Naive thymus-derived CD4-positive, alpha-beta T cell (primary cell): ENCODE measurements around the gene ATP9A. TPM values are rescaled to one million over a fixed set of nuclear protein-coding genes. Genes with fewer than 3 reads are reported as not detected.

Experiments
- ATAC-seq: fragments of 150-1000 bp; cut with Tn5 transposase; 2 replicates; pipeline ENCODE4 v1.10.0; 2021; ENCODE audit warnings: mild to moderate bottlenecking, moderate library complexity
- CTCF ChIA-PET: fragments of 350-600 bp; sonication (Branson Sonifier 250); formaldehyde crosslinking; loops from one replicate; lab custom pipeline; 2021; ENCODE audit warnings: antibody characterized with exemption; lab: Charles Lee
- POLR2A ChIA-PET: fragments of 350-600 bp; sonication (Branson Sonifier 250); formaldehyde crosslinking; loops from one replicate; lab custom pipeline; 2021; ENCODE audit warnings: antibody characterized with exemption, inconsistent platforms; lab: Charles Lee
- DNase-seq, 9 donors: peaks; one replicate each; pipeline versions ENCODE4 v3.0.0 to v3.0.0-alpha.2; 2020 to 2022; ENCODE audit warnings: mixed read lengths in 1 of 9
- H3K27ac ChIP-seq: one replicate; pipeline ENCODE4 v1.7.0; 2013; ENCODE audit warnings: mild to moderate bottlenecking, low read depth, low read length, moderate library complexity
- H3K27me3 ChIP-seq, 2 donors: one replicate each; pipeline ENCODE4 v1.7.0; 2013; ENCODE audit warnings: low read length in 2 of 2, mild to moderate bottlenecking in 2 of 2, moderate library complexity in 2 of 2; ENCODE audit not compliant: control insufficient read depth in 2 of 2, insufficient read depth in 2 of 2
- H3K36me3 ChIP-seq, 3 experiments: 1 replicate in 2 of 3; 2 replicates in 1 of 3; pipeline ENCODE4 v1.7.0; 2013; ENCODE audit warnings: low read length in 3 of 3, mild to moderate bottlenecking in 3 of 3, moderate library complexity in 1 of 3; ENCODE audit not compliant: insufficient read depth in 3 of 3, control insufficient read depth in 2 of 3
- H3K4me1 ChIP-seq, 2 donors: one replicate each; pipeline ENCODE4 v1.7.0; 2013; ENCODE audit warnings: low read length in 2 of 2, mild to moderate bottlenecking in 2 of 2, moderate library complexity in 1 of 2; ENCODE audit not compliant: control insufficient read depth in 2 of 2, insufficient read depth in 2 of 2
- H3K4me3 ChIP-seq: 2 replicates; pipeline ENCODE4 v1.7.0; 2013; ENCODE audit warnings: mild to moderate bottlenecking, low read length
- H3K9me3 ChIP-seq, 3 experiments: 1 replicate in 2 of 3; 2 replicates in 1 of 3; pipeline ENCODE4 v1.7.0; 2013; ENCODE audit warnings: low read length in 3 of 3; ENCODE audit not compliant: control insufficient read depth in 2 of 3
- H3K27ac Mint-ChIP-seq, 9 donors: one replicate each; pipeline ENCODE4 v1.8.0; 2020 to 2022; ENCODE audit warnings: mixed read lengths in 9 of 9, mild to moderate bottlenecking in 8 of 9, moderate library complexity in 5 of 9, inconsistent platforms in 2 of 9
- H3K27me3 Mint-ChIP-seq, 5 donors: one replicate each; pipeline ENCODE4 v1.8.0; 2021 to 2022; ENCODE audit warnings: mixed read lengths in 5 of 5, mild to moderate bottlenecking in 1 of 5
- H3K36me3 Mint-ChIP-seq, 5 donors: one replicate each; pipeline ENCODE4 v1.8.0; 2020 to 2022; ENCODE audit warnings: mixed read lengths in 5 of 5, mild to moderate bottlenecking in 3 of 5, inconsistent platforms in 1 of 5
- H3K4me1 Mint-ChIP-seq, 7 donors: one replicate each; pipeline ENCODE4 v1.8.0; 2020 to 2022; ENCODE audit warnings: mixed read lengths in 7 of 7, mild to moderate bottlenecking in 3 of 7, inconsistent platforms in 1 of 7
- H3K4me3 Mint-ChIP-seq, 10 donors: one replicate each; pipeline ENCODE4 v1.8.0; 2020 to 2022; ENCODE audit warnings: mild to moderate bottlenecking in 10 of 10, mixed read lengths in 10 of 10, moderate library complexity in 6 of 10, inconsistent platforms in 2 of 10
- H3K9me3 Mint-ChIP-seq, 11 donors: one replicate each; pipeline ENCODE4 v1.8.0; 2020 to 2022; ENCODE audit warnings: mixed read lengths in 11 of 11, mild to moderate bottlenecking in 4 of 11, inconsistent platforms in 1 of 11, moderate library complexity in 1 of 11
- intact Hi-C, 2 donors: fragments of 100-400 bp; cut with micrococcal nuclease; formaldehyde crosslinking; loops; one replicate each; pipeline ENCODE4 v1.15.1; 2023
- polyA plus RNA-seq, 2 donors: library from polyadenylated mRNA; unstranded; fragments of 300-500 nt; fragmentation: Illumina TruSeq; gene quantifications; one replicate each; pipeline ENCODE4 v1.2.3, GENCODE V29; 2021
- total RNA-seq, 6 experiments: library from RNA in 5 of 6; stranded (reverse) in 5 of 6; gene quantifications; 1 replicate in 5 of 6; 2 replicates in 1 of 6; pipeline ENCODE4 v1.2.3 and lab custom pipeline; 2021 to 2026

ATP9A gene
- total and polyA plus RNA-seq, 7 experiments from 2014 or later: 0.05 to 2.0 (median 0.83) TPM; not detected in 3

- Mint-ChIP-seq H3K4me1 (peaks cover 0 to 17% (median 0%) of the 10 kb centered on the region in 7 donors), H3K4me3 (no peak overlapping the region), H3K9me3 (peaks cover 0 to 1% (median 0%) of the 10 kb centered on the region in 11 donors), H3K27ac (peak overlapping the region in 1 of 9 donors; percentile 7), H3K27me3 (peaks cover 0 to 15% (median 7%) of the 10 kb centered on the region in 5 donors), H3K36me3 (peaks cover 0 to 2% (median 0%) of the 10 kb centered on the region in 5 donors)
- POLR2A ChIA-PET: no interaction called here
- Histone ChIP-seq H3K4me3 (no peak overlapping the region), H3K4me1 (no peaks in the 10 kb centered on the region), H3K27me3 (no peaks in the 10 kb centered on the region), H3K36me3 (no peaks in the 10 kb centered on the region), H3K9me3 (no peaks in the 10 kb centered on the region), H3K27ac (no peak overlapping the region)
- no peak for DNase-seq
- no peak for ATAC-seq
- intact Hi-C loops: no loop called here
- CTCF ChIA-PET: no interaction called here
Observed at GRCh38 chr20:51715856-51716185, 52.4 kb downstream of the ATP9A start.

GRCh38 chr20:51715163-51715855 lies 52.9 kb downstream of the ATP9A start:
- H3K27me3 Mint-ChIP-seq: peaks cover 0 to 15% (median 7%) of the 10 kb centered on the region in 5 donors
- peaks cover 0 to 15% (median 0%) of the 10 kb centered on the region in 7 donors for H3K4me1 Mint-ChIP-seq
- DNase-seq (no peak), ATAC-seq (no peak)
- no peaks in the 10 kb centered on the region for H3K36me3 ChIP-seq
- intact Hi-C loops: no loop called here
- no peak overlapping the region for H3K27ac ChIP-seq
- ChIA-PET POLR2A (no interaction called here), CTCF (no interaction called here)
- H3K9me3 ChIP-seq: no peaks in the 10 kb centered on the region
- peaks cover 0 to 1% (median 0%) of the 10 kb centered on the region in 11 donors for H3K9me3 Mint-ChIP-seq
- H3K4me1 ChIP-seq: no peaks in the 10 kb centered on the region
- H3K27ac Mint-ChIP-seq: peak overlapping the region in 1 of 9 donors; percentile 7
- peak overlapping the region in 1 of 10 donors; percentile 49 for H3K4me3 Mint-ChIP-seq
- H3K36me3 Mint-ChIP-seq: peaks cover 0 to 2% (median 0%) of the 10 kb centered on the region in 5 donors
- no peaks in the 10 kb centered on the region for H3K27me3 ChIP-seq
- no peak overlapping the region for H3K4me3 ChIP-seq

GRCh38 chr20:51713213-51713598 lies 55.0 kb downstream of the ATP9A start:
- POLR2A ChIA-PET: no interaction called here
- Mint-ChIP-seq H3K27me3 (peaks cover 0 to 15% (median 9%) of the 10 kb centered on the region in 5 donors), H3K4me1 (peaks cover 0 to 15% (median 0%) of the 10 kb centered on the region in 7 donors), H3K27ac (no peak overlapping the region), H3K4me3 (no peak overlapping the region), H3K9me3 (peaks cover 0 to under 1% (median 0%) of the 10 kb centered on the region in 11 donors), H3K36me3 (peaks cover 0 to 2% (median 0%) of the 10 kb centered on the region in 5 donors)
- Histone ChIP-seq H3K27ac (no peak overlapping the region), H3K36me3 (no peaks in the 10 kb centered on the region), H3K4me3 (no peak overlapping the region), H3K9me3 (no peaks in the 10 kb centered on the region), H3K27me3 (no peaks in the 10 kb centered on the region), H3K4me1 (no peaks in the 10 kb centered on the region)
- CTCF ChIA-PET: no interaction called here
- DNase-seq: no peak
- ATAC-seq: no peak
- intact Hi-C loops: no loop called here

GRCh38 chr20:51712501-51713212 lies 55.5 kb downstream of the ATP9A start:
- H3K36me3 Mint-ChIP-seq: peaks cover 0 to 2% (median 0%) of the 10 kb centered on the region in 5 donors
- intact Hi-C loops: no loop called here
- no peaks in the 10 kb centered on the region for H3K9me3 Mint-ChIP-seq
- CTCF ChIA-PET: no interaction called here
- no peak overlapping the region for H3K4me3 Mint-ChIP-seq
- Histone ChIP-seq H3K27ac (no peak overlapping the region), H3K36me3 (no peaks in the 10 kb centered on the region), H3K4me3 (no peak overlapping the region), H3K4me1 (no peaks in the 10 kb centered on the region), H3K9me3 (no peaks in the 10 kb centered on the region), H3K27me3 (no peaks in the 10 kb centered on the region)
- ATAC-seq: no peak
- POLR2A ChIA-PET: no interaction called here
- H3K27ac Mint-ChIP-seq: no peak overlapping the region
- DNase-seq: no peak
- peaks cover 0 to 13% (median 4%) of the 10 kb centered on the region in 5 donors for H3K27me3 Mint-ChIP-seq
- H3K4me1 Mint-ChIP-seq: peaks cover 0 to 15% (median 0%) of the 10 kb centered on the region in 7 donors

- no peaks in the 10 kb centered on the region for H3K4me1 ChIP-seq
- H3K27ac ChIP-seq: no peak overlapping the region
- H3K4me3 ChIP-seq: no peak overlapping the region
- intact Hi-C loops: no loop called here
- no peaks in the 10 kb centered on the region for H3K9me3 Mint-ChIP-seq
- no peak for DNase-seq
- peaks cover 0 to 13% (median 11%) of the 10 kb centered on the region in 5 donors for H3K27me3 Mint-ChIP-seq
- no peaks in the 10 kb centered on the region for H3K27me3 ChIP-seq
- no peak overlapping the region for H3K27ac Mint-ChIP-seq
- H3K36me3 ChIP-seq: no peaks in the 10 kb centered on the region
- ChIA-PET POLR2A (interaction anchor here (0.6 kb wide), 1 partner anchor 407 kb away, joined by 3 read pairs; no protein-coding TSS in a partner anchor), CTCF (no interaction called here)
- H3K4me1 Mint-ChIP-seq: peaks cover 0 to 15% (median 0%) of the 10 kb centered on the region in 7 donors
- H3K9me3 ChIP-seq: no peaks in the 10 kb centered on the region
- no peak for ATAC-seq
- peaks cover 0 to 2% (median 0%) of the 10 kb centered on the region in 5 donors for H3K36me3 Mint-ChIP-seq
- no peak overlapping the region for H3K4me3 Mint-ChIP-seq
Observed at GRCh38 chr20:51711426-51711825, 56.8 kb downstream of the ATP9A start.

- Mint-ChIP-seq H3K27ac (peak overlapping the region in 1 of 9 donors; percentile 37), H3K4me3 (no peak overlapping the region), H3K4me1 (peaks cover 0 to 7% (median 0%) of the 10 kb centered on the region in 7 donors), H3K27me3 (peaks cover 0 to 12% (median 9%) of the 10 kb centered on the region in 5 donors), H3K36me3 (peaks cover 0 to 2% (median 0%) of the 10 kb centered on the region in 5 donors), H3K9me3 (no peaks in the 10 kb centered on the region)
- no peak overlapping the region for H3K27ac ChIP-seq
- no peaks in the 10 kb centered on the region for H3K9me3 ChIP-seq
- ATAC-seq (no peak), DNase-seq (no peak)
- intact Hi-C loops: no loop called here
- ChIA-PET CTCF (no interaction called here), POLR2A (no interaction called here)
- H3K36me3 ChIP-seq: no peaks in the 10 kb centered on the region
- H3K4me1 ChIP-seq: no peaks in the 10 kb centered on the region
- no peak overlapping the region for H3K4me3 ChIP-seq
- no peaks in the 10 kb centered on the region for H3K27me3 ChIP-seq
Observed at GRCh38 chr20:51710361-51710894, 57.8 kb downstream of the ATP9A start.
